Fibroblast of lung (primary cell): ENCODE results near the gene CNNM2. TPM values are rescaled to one million over a fixed set of nuclear protein-coding genes. Genes with fewer than 3 reads are reported as not detected.
"Not testable (repeated sequence)": the region's sequence is repeated elsewhere in the genome, so short reads cannot be mapped to it uniquely, and the experiment has no call there.

ENCODE experiments used
- DNase-seq, 2 donors: peaks; one replicate each; pipeline versions ENCODE4 v3.0.0 to v3.0.0-alpha.2; 2010; ENCODE audit warnings: low read depth in 2 of 2
- H2AFZ ChIP-seq: 2 replicates; pipeline ENCODE4 v1.5.1; 2012; ENCODE audit warnings: low read length, control low read depth, inconsistent platforms
- H3K27ac ChIP-seq: 2 replicates; pipeline ENCODE4 v1.5.1; 2011; ENCODE audit warnings: low read length, control low read depth; ENCODE audit not compliant: insufficient read depth
- H3K27me3 ChIP-seq: 2 replicates; pipeline ENCODE4 v1.5.1; 2011; ENCODE audit warnings: mild to moderate bottlenecking, low read length; ENCODE audit not compliant: control insufficient read depth, insufficient read depth
- H3K36me3 ChIP-seq: 2 replicates; pipeline ENCODE4 v1.5.1; 2011; ENCODE audit warnings: low read length; ENCODE audit not compliant: control insufficient read depth, insufficient read depth
- H3K4me1 ChIP-seq: 2 replicates; pipeline ENCODE4 v1.5.1; 2011; ENCODE audit warnings: low read length; ENCODE audit not compliant: control insufficient read depth, insufficient read depth; ENCODE audit errors: extremely low read depth
- H3K4me2 ChIP-seq: 2 replicates; pipeline ENCODE4 v1.5.1; 2011; ENCODE audit warnings: low read length, control low read depth; ENCODE audit not compliant: insufficient read depth; ENCODE audit errors: extremely low read depth
- H3K4me3 ChIP-seq, 4 experiments: fragments of 200-600 bp in 1 of 4; sonication (generic) in 1 of 4; replicated peaks in 1 of 4; 2 replicates each; pipeline ENCODE4 v1.5.1; 2011 to 2016; ENCODE audit warnings: low read length in 4 of 4, low read depth in 3 of 4, mild to moderate bottlenecking in 3 of 4, control low read depth in 2 of 4, inconsistent platforms in 1 of 4, mixed read lengths in 1 of 4; ENCODE audit not compliant: insufficient read depth in 1 of 4; ENCODE audit errors: control extremely low read depth in 1 of 4
- H3K79me2 ChIP-seq: 2 replicates; pipeline ENCODE4 v1.5.1; 2012; ENCODE audit warnings: mild to moderate bottlenecking, low read length, inconsistent platforms; ENCODE audit not compliant: control insufficient read depth, insufficient read depth
- H3K9ac ChIP-seq: 2 replicates; pipeline ENCODE4 v1.5.1; 2011; ENCODE audit warnings: mild to moderate bottlenecking, low read length, control low read depth; ENCODE audit not compliant: insufficient read depth
- H3K9me3 ChIP-seq: 2 replicates; pipeline ENCODE4 v1.5.1; 2012; ENCODE audit warnings: low read depth, low read length; ENCODE audit not compliant: control insufficient read depth, insufficient read depth
- H4K20me1 ChIP-seq: 2 replicates; pipeline ENCODE4 v1.5.1; 2011; ENCODE audit warnings: low read length; ENCODE audit not compliant: control insufficient read depth, insufficient read depth; ENCODE audit errors: extremely low read depth
- EZH2 ChIP-seq: IDR thresholded peaks from 2 replicates; pipeline ENCODE4 v1.5.1; 2012; ENCODE audit warnings: low read length, control low read depth, mild to moderate bottlenecking; ENCODE audit errors: missing control alignments
- polyA plus RNA-seq, 2 donors: library from polyadenylated mRNA; depleted of rRNA in 1 of 2; stranded (reverse) in 1 of 2; unstranded in 1 of 2; fragments of >200 nt; gene quantifications; 2 replicates each; pipeline ENCODE4 v1.2.1, GENCODE V29; 2011 to 2012; ENCODE audit warnings: missing spikeins in 1 of 2
- total RNA-seq: library from RNA; depleted of rRNA; stranded (reverse); fragments of >200 nt; gene quantifications from 2 replicates; pipeline ENCODE4 v1.2.1, GENCODE V29; 2014
- TF ChIP-seq, protein P1 (sequence below), 2 donors: IDR thresholded peaks in 1 of 2; conservative IDR thresholded peaks in 1 of 2; 1 replicate in 1 of 2; 2 replicates in 1 of 2; pipeline ENCODE4 v1.5.1; 2011 to 2012; ENCODE audit warnings: low read length in 2 of 2, control low read depth in 1 of 2, inconsistent platforms in 1 of 2, low read depth in 1 of 2, mild to moderate bottlenecking in 1 of 2

The CNNM2 gene
- total and polyA plus RNA-seq, 2 donors (not counting 1 experiment from before 2014, with no cell fraction given), result 3.4 to 6.1 TPM

DNA sequence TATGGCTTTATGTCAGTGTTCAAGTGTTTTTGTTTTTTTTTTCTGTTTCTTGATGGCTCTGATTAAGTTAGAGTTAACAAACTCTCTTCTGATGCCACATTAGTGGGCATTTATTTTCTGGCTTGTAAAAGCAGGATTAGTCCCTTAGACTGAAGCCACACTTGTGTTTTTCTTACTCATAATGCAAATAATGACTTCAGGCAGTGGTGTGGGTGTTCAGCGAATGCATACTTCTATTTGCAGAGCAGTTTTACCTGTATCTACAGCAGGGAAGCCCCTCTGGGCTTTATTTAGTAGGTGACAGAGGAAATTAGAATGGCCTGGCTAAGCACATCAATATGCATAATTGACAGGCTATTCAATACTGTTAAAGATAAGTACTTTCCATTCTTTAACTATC is 79.9 kb downstream of the CNNM2 start:
- TF ChIP-seq EZH2, result no peak
- TF ChIP-seq, protein P1, sequence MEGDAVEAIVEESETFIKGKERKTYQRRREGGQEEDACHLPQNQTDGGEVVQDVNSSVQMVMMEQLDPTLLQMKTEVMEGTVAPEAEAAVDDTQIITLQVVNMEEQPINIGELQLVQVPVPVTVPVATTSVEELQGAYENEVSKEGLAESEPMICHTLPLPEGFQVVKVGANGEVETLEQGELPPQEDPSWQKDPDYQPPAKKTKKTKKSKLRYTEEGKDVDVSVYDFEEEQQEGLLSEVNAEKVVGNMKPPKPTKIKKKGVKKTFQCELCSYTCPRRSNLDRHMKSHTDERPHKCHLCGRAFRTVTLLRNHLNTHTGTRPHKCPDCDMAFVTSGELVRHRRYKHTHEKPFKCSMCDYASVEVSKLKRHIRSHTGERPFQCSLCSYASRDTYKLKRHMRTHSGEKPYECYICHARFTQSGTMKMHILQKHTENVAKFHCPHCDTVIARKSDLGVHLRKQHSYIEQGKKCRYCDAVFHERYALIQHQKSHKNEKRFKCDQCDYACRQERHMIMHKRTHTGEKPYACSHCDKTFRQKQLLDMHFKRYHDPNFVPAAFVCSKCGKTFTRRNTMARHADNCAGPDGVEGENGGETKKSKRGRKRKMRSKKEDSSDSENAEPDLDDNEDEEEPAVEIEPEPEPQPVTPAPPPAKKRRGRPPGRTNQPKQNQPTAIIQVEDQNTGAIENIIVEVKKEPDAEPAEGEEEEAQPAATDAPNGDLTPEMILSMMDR (conservative IDR thresholded peaks at IDR 0.05 in 1 of 2, IDR thresholded peaks at IDR 0.05 in 1 of 2; ENCODE audit: low read depth in 1 of 2, low read length in 2 of 2), result no peak
- H3K4me3 ChIP-seq, result no peak overlapping the region
- no peaks in the 10 kb centered on the region for H4K20me1 ChIP-seq
- DNase-seq, result peak in 1 of 2 donors; percentile 3
- H3K36me3 ChIP-seq, result no peaks in the 10 kb centered on the region
- no peaks in the 10 kb centered on the region for H3K27me3 ChIP-seq
- H3K27ac ChIP-seq, result no peak overlapping the region
- no peak overlapping the region for H3K9ac ChIP-seq
- H3K9me3 ChIP-seq, result no peaks in the 10 kb centered on the region
- H2AFZ ChIP-seq, result no peak overlapping the region
- H3K4me1 ChIP-seq, result no peaks in the 10 kb centered on the region
- H3K4me2 ChIP-seq, result no peak overlapping the region
- H3K79me2 ChIP-seq, result no peaks in the 10 kb centered on the region

DNA sequence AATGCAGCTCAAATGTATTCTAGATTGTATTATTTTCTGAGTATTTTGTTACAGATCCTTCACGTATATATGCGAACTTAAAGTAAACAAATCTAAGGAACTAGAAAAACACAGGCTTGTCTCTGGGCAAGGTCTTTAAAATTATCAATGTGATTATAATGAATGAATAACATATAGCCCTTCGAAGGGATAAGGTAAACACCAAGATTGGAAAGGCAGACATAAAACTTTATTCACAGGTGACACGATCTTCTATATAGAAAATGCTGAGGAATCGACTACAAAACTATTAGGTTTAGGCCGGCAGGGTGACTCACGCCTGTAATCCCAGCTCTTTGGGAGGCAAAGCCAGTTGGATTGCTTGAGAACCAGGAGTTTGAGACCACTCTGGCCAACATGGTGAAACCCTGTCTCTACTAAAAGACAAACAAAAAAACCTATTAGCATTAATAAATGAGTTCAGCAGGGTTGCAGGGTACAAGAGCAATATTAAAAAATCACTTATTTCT is 80.4 kb downstream of the CNNM2 start:
- no peaks in the 10 kb centered on the region for H3K9me3 ChIP-seq
- H3K4me2 ChIP-seq, result no peak overlapping the region
- TF ChIP-seq, protein P1 (conservative IDR thresholded peaks at IDR 0.05 in 1 of 2, IDR thresholded peaks at IDR 0.05 in 1 of 2; ENCODE audit: low read depth in 1 of 2, low read length in 2 of 2), result no peak
- TF ChIP-seq EZH2, result no peak
- no peaks in the 10 kb centered on the region for H3K36me3 ChIP-seq
- H3K4me3 ChIP-seq, result no peak overlapping the region
- no peaks in the 10 kb centered on the region for H3K27me3 ChIP-seq
- H3K79me2 ChIP-seq, result no peaks in the 10 kb centered on the region
- no peak for DNase-seq
- H4K20me1 ChIP-seq, result no peaks in the 10 kb centered on the region
- no peaks in the 10 kb centered on the region for H3K4me1 ChIP-seq
- H2AFZ ChIP-seq, result no peak overlapping the region
- H3K27ac ChIP-seq, result no peak overlapping the region
- no peak overlapping the region for H3K9ac ChIP-seq

DNA sequence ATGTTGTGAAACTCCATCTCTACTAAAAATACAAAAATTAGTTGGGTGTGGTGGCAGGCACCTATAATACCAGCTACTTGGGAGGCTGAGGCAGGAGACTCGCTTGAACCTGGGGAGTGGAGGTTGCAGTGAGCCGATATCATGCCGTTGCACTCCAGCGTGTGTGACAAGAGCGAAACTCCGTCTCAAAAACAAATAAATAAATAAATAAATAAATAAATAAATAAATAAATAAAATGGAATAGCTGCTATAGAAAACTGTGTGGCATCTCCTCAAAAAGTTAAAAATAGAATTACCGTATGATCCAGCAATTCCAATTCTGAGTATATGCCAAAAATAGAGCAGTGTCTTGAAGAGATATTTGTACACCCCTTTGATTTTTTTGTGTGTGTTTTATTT is 82.0 kb downstream of the CNNM2 start:
- H3K27me3 ChIP-seq, H3K79me2 ChIP-seq, H3K4me3 ChIP-seq: not testable (repeated sequence)

More for the DNA sequence above, 82.0 kb downstream of the CNNM2 start:
- not testable (repeated sequence) for H3K27ac ChIP-seq, H4K20me1 ChIP-seq, H3K9me3 ChIP-seq, H3K4me2 ChIP-seq, H3K9ac ChIP-seq, H3K4me1 ChIP-seq, H3K36me3 ChIP-seq, H2AFZ ChIP-seq, DNase-seq
